ENCODE data around the gene SMOC1. TPM values are rescaled to one million over a fixed set of nuclear protein-coding genes. Genes with fewer than 3 reads are reported as not detected.
A peak's percentile ranks its signal among the peaks of the same experiment; 100 is the strongest.

The SMOC1 gene
- total RNA-seq, 4 donors from 2014 or later = 0.60 to 5.8 (median 1.2) TPM

GRCh38 chr14:70023871-70024270 lies 144.7 kb downstream of the SMOC1 start:
- ATAC-seq (ENCODE audit: low FRiP score) = no peak
- TF ChIP-seq CTCF (IDR thresholded peaks at IDR 0.05) = no peak
- no peak for DNase-seq (ENCODE audit: low spot score)

- DNase-seq (ENCODE audit: low spot score) (peak; percentile 87), ATAC-seq (ENCODE audit: low FRiP score) (no peak)
- peak in 1 of 3 donors; percentile 55 for TF ChIP-seq CTCF (IDR thresholded peaks at IDR 0.05)
Observed at GRCh38 chr14:70027785-70028428, 148.7 kb downstream of the SMOC1 start.

- TF ChIP-seq CTCF (IDR thresholded peaks at IDR 0.05) = no peak
- DNase-seq (ENCODE audit: low spot score) (no peak), ATAC-seq (ENCODE audit: low FRiP score) (no peak)
Observed at GRCh38 chr14:70029296-70030132, 150.3 kb downstream of the SMOC1 start.

GRCh38 chr14:70032016-70032415 lies 152.8 kb downstream of the SMOC1 start:
- no peak for DNase-seq (ENCODE audit: low spot score)
- no peak for TF ChIP-seq CTCF (IDR thresholded peaks at IDR 0.05)
- no peak for ATAC-seq (ENCODE audit: low FRiP score)

- ATAC-seq (ENCODE audit: low FRiP score) = no peak
- TF ChIP-seq CTCF (IDR thresholded peaks at IDR 0.05) = no peak
- DNase-seq (ENCODE audit: low spot score) = no peak
Observed at GRCh38 chr14:70032447-70032846, 153.2 kb downstream of the SMOC1 start.

GRCh38 chr14:70033116-70033515 lies 153.9 kb downstream of the SMOC1 start:
- no peak for TF ChIP-seq CTCF (IDR thresholded peaks at IDR 0.05)
- DNase-seq (ENCODE audit: low spot score) (no peak), ATAC-seq (ENCODE audit: low FRiP score) (no peak)

- DNase-seq (ENCODE audit: low spot score) = no peak
- ATAC-seq (ENCODE audit: low FRiP score) = no peak
- TF ChIP-seq CTCF (IDR thresholded peaks at IDR 0.05) = no peak
Observed at GRCh38 chr14:70033561-70033960, 154.3 kb downstream of the SMOC1 start.
